Caco-2 (cell line): ENCODE results near the gene SUSD2. TPM values are rescaled to one million over a fixed set of nuclear protein-coding genes. Genes with fewer than 3 reads are reported as not detected.

Experiments used
- BruUV-seq: library from RNA; stranded (reverse); fragments of 400-500 nt; replicated peaks from 2 replicates; lab custom pipeline; 2021; lab: Mats Ljungman, UMichigan
- CTCF ChIA-PET: fragments of 300-600 bp; sonication (Branson Sonifier 250); formaldehyde crosslinking; loops from one replicate; lab custom pipeline; 2022; ENCODE audit warnings: antibody characterized with exemption; lab: Charles Lee
- POLR2A ChIA-PET: fragments of 300-600 bp; sonication (Branson Sonifier 250); formaldehyde crosslinking; loops from one replicate; lab custom pipeline; 2022; ENCODE audit warnings: antibody characterized with exemption; lab: Charles Lee
- DNase-seq, 2 experiments: peaks; one replicate each; pipeline versions ENCODE4 v3.0.0 to v3.0.0-alpha.2; 2020 to 2022
- H3K27me3 ChIP-seq: replicated peaks from 2 replicates; pipeline ENCODE4 v1.6.0; 2011; ENCODE audit warnings: low read length; ENCODE audit not compliant: control insufficient read depth, insufficient read depth
- H3K36me3 ChIP-seq: 2 replicates; pipeline ENCODE4 v1.5.1; 2011; ENCODE audit warnings: low read length; ENCODE audit not compliant: control insufficient read depth, insufficient read depth
- H3K4me1 ChIP-seq: fragments of 250-450 bp; sonication (Bioruptor Pico); 2 replicates; pipeline ENCODE4 v1.5.1; 2020; ENCODE audit warnings: mild to moderate bottlenecking
- H3K4me3 ChIP-seq: 2 replicates; pipeline ENCODE4 v1.5.1; 2011; ENCODE audit warnings: low read depth, mild to moderate bottlenecking, control low read depth, low read length
- H3K9me3 ChIP-seq: fragments of 250-450 bp; sonication (Bioruptor Pico); 2 replicates; pipeline ENCODE4 v1.5.1; 2020; ENCODE audit warnings: mild to moderate bottlenecking, moderate library complexity
- H3K27ac Mint-ChIP-seq: one replicate; pipeline ENCODE4 v1.8.0; 2022; ENCODE audit warnings: mixed read lengths; ENCODE audit not compliant: unreplicated experiment
- H3K27me3 Mint-ChIP-seq: one replicate; pipeline ENCODE4 v1.8.0; 2022; ENCODE audit warnings: mixed read lengths; ENCODE audit not compliant: insufficient read depth, unreplicated experiment
- H3K36me3 Mint-ChIP-seq: one replicate; pipeline ENCODE4 v1.8.0; 2022; ENCODE audit warnings: mild to moderate bottlenecking, mixed read lengths; ENCODE audit not compliant: insufficient read depth, unreplicated experiment
- H3K4me1 Mint-ChIP-seq: one replicate; pipeline ENCODE4 v1.8.0; 2022; ENCODE audit warnings: low read depth, mixed read lengths; ENCODE audit not compliant: unreplicated experiment
- H3K4me3 Mint-ChIP-seq: one replicate; pipeline ENCODE4 v1.8.0; 2022; ENCODE audit warnings: mild to moderate bottlenecking, moderate library complexity, mixed read lengths; ENCODE audit not compliant: unreplicated experiment
- H3K9me3 Mint-ChIP-seq: one replicate; pipeline ENCODE4 v1.8.0; 2022; ENCODE audit warnings: mixed read lengths; ENCODE audit not compliant: unreplicated experiment
- CTCF ChIP-seq, 2 experiments: fragments of 200-600 bp in 1 of 2; IDR thresholded peaks; 1 replicate in 1 of 2; 2 replicates in 1 of 2; pipeline versions ENCODE4 v1.5.1 to v1.8.0; 2011 to 2022; ENCODE audit warnings: antibody characterized with exemption in 1 of 2, control low read depth in 1 of 2, inconsistent platforms in 1 of 2, low read depth in 1 of 2, low read length in 1 of 2, mild to moderate bottlenecking in 1 of 2, moderate library complexity in 1 of 2; ENCODE audit not compliant: insufficient read depth in 1 of 2, severe bottlenecking in 1 of 2, unreplicated experiment in 1 of 2
- intact Hi-C: fragments of 100-400 bp; cut with micrococcal nuclease; formaldehyde crosslinking; loops from one replicate; pipeline ENCODE4 v1.10.0; 2022; ENCODE audit not compliant: unreplicated experiment
- total RNA-seq: library from RNA; stranded (reverse); gene quantifications from 2 replicates; pipeline ENCODE4 v1.2.3, GENCODE V29; 2022

The SUSD2 gene
- total RNA-seq, 1 experiment from 2014 or later, result 7.0 TPM

GRCh38 chr22:24144778-24145085, 36.6 kb upstream of the SUSD2 start:
- Mint-ChIP-seq H3K4me1 (peaks cover 33% of the 10 kb centered on the region), H3K27me3 (no peaks in the 10 kb centered on the region), H3K9me3 (no peaks in the 10 kb centered on the region), H3K36me3 (peaks cover 5% of the 10 kb centered on the region), H3K27ac (peak overlapping the region; percentile 12), H3K4me3 (no peak overlapping the region)
- H3K36me3 ChIP-seq, result peaks cover 3% of the 10 kb centered on the region
- BruUV-seq, result no TSS peak
- ChIA-PET POLR2A (no interaction called here), CTCF (interaction anchor here (0.7 kb wide), 1 partner anchor 61 kb away, joined by 4 read pairs; no protein-coding TSS in a partner anchor)
- H3K9me3 ChIP-seq, result no peaks in the 10 kb centered on the region
- H3K4me3 ChIP-seq, result no peak overlapping the region
- H3K27me3 ChIP-seq, result no peaks in the 10 kb centered on the region
- peaks cover 38% of the 10 kb centered on the region for H3K4me1 ChIP-seq
- TF ChIP-seq CTCF (IDR thresholded peaks at IDR 0.05; ENCODE audit: insufficient read depth in 1 of 2, low read depth in 1 of 2, low read length in 1 of 2, severe bottlenecking in 1 of 2, unreplicated experiment in 1 of 2), result no peak
- intact Hi-C loops, result no loop called here
- DNase-seq, result no peak

- DNase-seq, result peak in 1 of 2 experiments; percentile 52
- Histone ChIP-seq H3K4me1 (peaks cover 38% of the 10 kb centered on the region), H3K9me3 (no peaks in the 10 kb centered on the region), H3K36me3 (peaks cover 3% of the 10 kb centered on the region), H3K4me3 (no peak overlapping the region), H3K27me3 (no peaks in the 10 kb centered on the region)
- Mint-ChIP-seq H3K27ac (peak overlapping the region; percentile 75), H3K9me3 (no peaks in the 10 kb centered on the region), H3K27me3 (no peaks in the 10 kb centered on the region), H3K4me3 (peak overlapping the region; percentile 49), H3K36me3 (peaks cover 5% of the 10 kb centered on the region), H3K4me1 (peaks cover 33% of the 10 kb centered on the region)
- no peak for TF ChIP-seq CTCF (IDR thresholded peaks at IDR 0.05; ENCODE audit: insufficient read depth in 1 of 2, low read depth in 1 of 2, low read length in 1 of 2, severe bottlenecking in 1 of 2, unreplicated experiment in 1 of 2)
- no TSS peak for BruUV-seq
- intact Hi-C loops, result no loop called here
- ChIA-PET CTCF (interaction anchor here (0.7 to 2.8 kb wide), 6 partner anchors 10 to 718 kb away, joined by 3 to 20 read pairs (median 5); no protein-coding TSS in a partner anchor), POLR2A (no interaction called here)
These were observed 35.7 kb upstream of the SUSD2 start for GRCh38 chr22:24145446-24146193.

- no peak for TF ChIP-seq CTCF (IDR thresholded peaks at IDR 0.05; ENCODE audit: insufficient read depth in 1 of 2, low read depth in 1 of 2, low read length in 1 of 2, severe bottlenecking in 1 of 2, unreplicated experiment in 1 of 2)
- Mint-ChIP-seq H3K4me1 (peaks cover 33% of the 10 kb centered on the region), H3K36me3 (peaks cover 5% of the 10 kb centered on the region), H3K4me3 (peak overlapping the region; percentile 49), H3K27ac (peak overlapping the region; percentile 75), H3K9me3 (no peaks in the 10 kb centered on the region), H3K27me3 (no peaks in the 10 kb centered on the region)
- H3K9me3 ChIP-seq, result no peaks in the 10 kb centered on the region
- no peak overlapping the region for H3K4me3 ChIP-seq
- peaks cover 3% of the 10 kb centered on the region for H3K36me3 ChIP-seq
- DNase-seq, result peak; percentile 77 to 80
- ChIA-PET POLR2A (interaction anchor here (0.5 kb wide), 1 partner anchor 252 kb away, joined by 4 read pairs; no protein-coding TSS in a partner anchor), CTCF (interaction anchor here (0.8 to 2.8 kb wide), 5 partner anchors 9 to 717 kb away, joined by 3 to 20 read pairs (median 6); no protein-coding TSS in a partner anchor)
- no peaks in the 10 kb centered on the region for H3K27me3 ChIP-seq
- BruUV-seq, result no TSS peak
- intact Hi-C loops, result no loop called here
- H3K4me1 ChIP-seq, result peaks cover 38% of the 10 kb centered on the region
These were observed 35.1 kb upstream of the SUSD2 start for GRCh38 chr22:24146194-24146616.
